GM12878 (cell line): ENCODE results near the gene LTBP4. TPM values are rescaled to one million over a fixed set of nuclear protein-coding genes. Genes with fewer than 3 reads are reported as not detected.

Experiments
- ATAC-seq: fragments of 200-7000 bp; cut with Tn5 transposase; 3 replicates; pipeline ENCODE4 v1.9.1; 2020; ENCODE audit warnings: mild to moderate bottlenecking, moderate library complexity
- BruUV-seq: library from RNA; stranded (reverse); fragments of 400-500 nt; replicated peaks from 2 replicates; lab custom pipeline; 2021; lab: Mats Ljungman, UMichigan
- CTCF ChIA-PET: fragments of 300-600 bp; sonication (Branson Sonifier 250); formaldehyde crosslinking; extraction: SDS; loops from one replicate; lab custom pipeline; 2021; ENCODE audit warnings: inconsistent platforms; lab: Yijun Ruan, JAX
- POLR2A ChIA-PET: fragments of 350-600 bp; formaldehyde crosslinking; extraction: SDS; loops from one replicate; lab custom pipeline; 2021; ENCODE audit warnings: inconsistent platforms; lab: Charles Lee
- RAD21 ChIA-PET: fragments of 300-600 bp; sonication (Branson Sonifier 250); formaldehyde crosslinking; loops from one replicate; lab custom pipeline; 2023; ENCODE audit warnings: antibody characterized with exemption; ENCODE audit not compliant: unreplicated experiment; lab: Charles Lee
- SMC1A ChIA-PET: fragments of 300-600 bp; sonication (Branson Sonifier 250); formaldehyde crosslinking; loops from one replicate; lab custom pipeline; 2023; ENCODE audit not compliant: unreplicated experiment, uncharacterized antibody; lab: Charles Lee
- DNase-seq: peaks from one replicate; pipeline ENCODE4 v3.0.0-alpha.2; 2011; ENCODE audit warnings: low read depth, low spot score
- FAIRE-seq: peaks from 3 replicates; lab custom pipeline; 2011; peaks lifted over from hg19 to GRCh38; lab: Jason Lieb, UNC
- H2AFZ ChIP-seq: 2 replicates; pipeline ENCODE4 v1.6.0; 2011; ENCODE audit warnings: low read depth, low read length, control low read depth; ENCODE audit not compliant: control insufficient read depth
- H3K27ac ChIP-seq: 2 replicates; pipeline ENCODE4 v1.5.1; 2011; ENCODE audit warnings: control low read depth; ENCODE audit not compliant: control insufficient read depth, insufficient read depth
- H3K27me3 ChIP-seq, 2 experiments: replicated peaks in 1 of 2; 2 replicates each; pipeline versions ENCODE4 v1.6.0 to v1.6.1; 2011; ENCODE audit warnings: low read length in 1 of 2; ENCODE audit not compliant: control insufficient read depth in 2 of 2, insufficient read depth in 2 of 2
- H3K36me3 ChIP-seq, 2 experiments: 2 replicates each; pipeline ENCODE4 v1.5.1; 2011; ENCODE audit warnings: low read length in 1 of 2; ENCODE audit not compliant: control insufficient read depth in 2 of 2, insufficient read depth in 2 of 2
- H3K4me1 ChIP-seq: 2 replicates; pipeline ENCODE4 v1.6.1; 2011; ENCODE audit warnings: mild to moderate bottlenecking, low read length, moderate library complexity, mixed read lengths; ENCODE audit not compliant: control insufficient read depth, insufficient read depth
- H3K4me2 ChIP-seq: 2 replicates; pipeline ENCODE4 v1.6.0; 2011; ENCODE audit warnings: control low read depth; ENCODE audit not compliant: control insufficient read depth, insufficient read depth
- H3K4me3 ChIP-seq: fragments of 200-600 bp; sonication (generic); 2 replicates; pipeline ENCODE4 v1.5.1; 2016
- H3K79me2 ChIP-seq: 2 replicates; pipeline ENCODE4 v1.6.0; 2011; ENCODE audit warnings: low read length; ENCODE audit not compliant: control insufficient read depth, insufficient read depth
- H3K9ac ChIP-seq: 2 replicates; pipeline ENCODE4 v1.8.0; 2011; ENCODE audit warnings: low read length, control low read depth, mixed read lengths; ENCODE audit not compliant: control insufficient read depth, insufficient read depth
- H3K9me3 ChIP-seq: replicated peaks from 3 replicates; pipeline ENCODE4 v1.5.1; 2011; ENCODE audit warnings: mild to moderate bottlenecking, low read length; ENCODE audit not compliant: control insufficient read depth, insufficient read depth
- H4K20me1 ChIP-seq: 2 replicates; pipeline ENCODE4 v1.6.0; 2011; ENCODE audit not compliant: control insufficient read depth, insufficient read depth
- ATF2 ChIP-seq: IDR thresholded peaks from 2 replicates; pipeline ENCODE4 v1.6.1; 2012; ENCODE audit warnings: low read length, inconsistent platforms
- BACH1 ChIP-seq: fragments of 450-650 bp; IDR thresholded peaks from 2 replicates; pipeline ENCODE4 v1.6.1; 2017; ENCODE audit warnings: mild to moderate bottlenecking, borderline replicate concordance
- CREM ChIP-seq: IDR thresholded peaks from 2 replicates; pipeline ENCODE4 v1.6.1; 2014; ENCODE audit warnings: antibody characterized with exemption, low read depth
- EZH2 ChIP-seq: IDR thresholded peaks from 2 replicates; pipeline ENCODE4 v1.6.1; 2012; ENCODE audit warnings: low read depth, mild to moderate bottlenecking, control low read depth, inconsistent platforms, low read length, borderline replicate concordance; ENCODE audit not compliant: control insufficient read depth
- KDM1A ChIP-seq: fragments of 200-600 bp; sonication (generic); IDR thresholded peaks from 2 replicates; pipeline ENCODE4 v1.6.1; 2016; ENCODE audit warnings: borderline replicate concordance
- LARP7 ChIP-seq: fragments of 450-650 bp; IDR thresholded peaks from 2 replicates; pipeline ENCODE4 v1.6.1; 2017; ENCODE audit warnings: mild to moderate bottlenecking
- WGBS: methylation state at CpG from one replicate; pipeline ENCODE4 v1.1.6; 2016; ENCODE audit warnings: low lambda C conversion rate; ENCODE audit not compliant: insufficient replicate concordance, insufficient coverage; ENCODE audit errors: missing lambda C conversion rate; 5-methylcytosine and 5-hydroxymethylcytosine counted together
- in situ Hi-C: fragments of 300-500 bp; cut with MboI; formaldehyde crosslinking; loops from 9 replicates; pipeline ENCODE4 v1.14.3; 2018; ENCODE audit warnings: mixed read lengths
- intact Hi-C: fragments of 100-400 bp; cut with micrococcal nuclease; formaldehyde crosslinking; loops from one replicate; pipeline ENCODE4 v1.14.2; 2022; ENCODE audit not compliant: unreplicated experiment
- polyA plus RNA-seq, 11 experiments: library from polyadenylated mRNA; depleted of rRNA in 4 of 11; unstranded in 6 of 11; stranded (reverse) in 5 of 11; fragments of >200 nt; fragmentation: Nextera tagmentation in 4 of 11; fragmentation: Illumina TruSeq in 1 of 11; extraction: Ambion mirVana in 4 of 11; extraction: Trizol in 1 of 11; gene quantifications; 1 replicate in 1 of 11; 2 replicates in 10 of 11; pipeline versions ENCODE4 v1.2.1 to v1.2.3, GENCODE V29; 2011 to 2016; ENCODE audit warnings: inconsistent platforms in 2 of 11, missing spikeins in 2 of 11, low read depth in 1 of 11
- total RNA-seq, 4 experiments: library from RNA; depleted of rRNA in 3 of 4; stranded (reverse); fragments of >200 nt in 3 of 4; fragmentation: Illumina TruSeq in 1 of 4; extraction: Trizol in 1 of 4; gene quantifications; 2 replicates each; pipeline versions ENCODE4 v1.2.1 to v1.2.3, GENCODE V29; 2013 to 2021

LTBP4 gene
- total and polyA plus RNA-seq, 10 of the 15 experiments (the other 5 are each of a cell fraction or from before 2014, with no cell fraction given), result 0.09 to 34.6 (median 8.5) TPM; not detected in 1

- TF ChIP-seq LARP7 (no peak), EZH2 (0 out of 2 replicates have a peak, but pooled peaks have one; percentile 58), ATF2 (no peak), KDM1A (no peak), BACH1 (no peak), CREM (no peak)
- H3K36me3 ChIP-seq, result no peaks in the 10 kb centered on the region
- CTCF ChIA-PET, result interaction anchor here (0.7 to 4.7 kb wide), 10 partner anchors 30 to 302 kb away, joined by 3 to 25 read pairs (median 8); no protein-coding TSS in a partner anchor
- DNase-seq (no peak), FAIRE-seq (no peak), ATAC-seq (no peak)
- no peak overlapping the region for H3K27ac ChIP-seq
- H3K9me3 ChIP-seq, result no peaks in the 10 kb centered on the region
- H4K20me1 ChIP-seq, result no peaks in the 10 kb centered on the region
- RAD21 ChIA-PET, result interaction anchor here (0.7 to 1.5 kb wide), 4 partner anchors 34 to 136 kb away, joined by 3 to 7 read pairs (median 4); no protein-coding TSS in a partner anchor
- H3K9ac ChIP-seq, result no peak overlapping the region
- H3K27me3 ChIP-seq, result peaks cover 11 to 14% of the 10 kb centered on the region in 2 experiments
- no TSS peak for BruUV-seq
- peak overlapping the region; percentile 13; the same call in 1 of the 2 replicates for H3K4me2 ChIP-seq
- intact Hi-C loops (loop anchor here (2.0 kb wide), 1 partner anchor 135 kb away; the partner anchor contains the start of gene BLVRB), in situ Hi-C loops (loop anchor here (10.0 kb wide), 1 partner anchor 295 kb away; no protein-coding TSS in a partner anchor)
- SMC1A ChIA-PET, result interaction anchor here (1.1 kb wide), 1 partner anchor 34 kb away, joined by 5 read pairs; no protein-coding TSS in a partner anchor
- H3K4me3 ChIP-seq, result no peak overlapping the region
- POLR2A ChIA-PET, result interaction anchor here (0.6 kb wide), 1 partner anchor 1623 kb away, joined by 3 read pairs; no protein-coding TSS in a partner anchor
- no peaks in the 10 kb centered on the region for H3K79me2 ChIP-seq
- H3K4me1 ChIP-seq, result peaks cover 21% of the 10 kb centered on the region
- no peak overlapping the region for H2AFZ ChIP-seq
- WGBS, result 8% methylated on average over 29 of the region's 43 CpGs
These were observed 1.1 kb upstream of the LTBP4 start for GRCh38 chr19:40599902-40600569.
